Measurements from ENCODE around the gene HOXD12. TPM values are rescaled to one million over a fixed set of nuclear protein-coding genes. Genes with fewer than 3 reads are reported as not detected.
A peak's percentile ranks its signal among the peaks of the same experiment; 100 is the strongest.

The HOXD12 gene
- total and polyA plus RNA-seq, 2 experiments from 2014 or later, result not detected

- H3K4me3 ChIP-seq, result peak overlapping the region; percentile 38; the same call in 1 of the 2 replicates
- H3K9me2 ChIP-seq (ENCODE audit: insufficient read depth), result no peaks in the 10 kb centered on the region
- H3K4me2 ChIP-seq, result peak overlapping the region; percentile 43; the same call in 1 of the 2 replicates
- no peak overlapping the region for H3K27ac ChIP-seq (ENCODE audit: low read depth)
- no peak; the same call in 1 of the 3 replicates for ATAC-seq
- no peaks in the 10 kb centered on the region for H3K36me3 Mint-ChIP-seq (ENCODE audit: low read depth)
- H3K27me3 Mint-ChIP-seq (ENCODE audit: insufficient read depth, low read depth, poor library complexity), result peaks cover 99% of the 10 kb centered on the region
- no peaks in the 10 kb centered on the region for H3K79me2 ChIP-seq (replicated peaks; ENCODE audit: insufficient read depth)
- no peak overlapping the region for H2AFZ ChIP-seq
- H3K27ac Mint-ChIP-seq, result no peak overlapping the region
- TF ChIP-seq EZH2 (IDR thresholded peaks at IDR 0.05; ENCODE audit: low read depth, unreplicated experiment), result peak; percentile 89
- no peak for TF ChIP-seq STAT1 (IDR thresholded peaks at IDR 0.05; ENCODE audit: unreplicated experiment)
- no peak for TF ChIP-seq CREB1 (CRISPR knock-in tag; IDR thresholded peaks at IDR 0.05; ENCODE audit: low read depth)
- TF ChIP-seq EZH2phosphoT487 (IDR thresholded peaks at IDR 0.05; ENCODE audit: unreplicated experiment), result peak; percentile 89
- no peak for TF ChIP-seq JUNB (IDR thresholded peaks at IDR 0.05; ENCODE audit: unreplicated experiment)
- peaks cover 34% of the 10 kb centered on the region for H4K20me1 ChIP-seq (replicated peaks; ENCODE audit: insufficient read depth)
- peaks cover 13% of the 10 kb centered on the region for H3K4me1 ChIP-seq (ENCODE audit: insufficient read depth)
- 0 out of 3 replicates have a peak, but pooled peaks cover 2% of the 10 kb centered on the region for H3K9me3 Mint-ChIP-seq
- DNase-seq (ENCODE audit: low spot score), result no peak
- H3K36me3 ChIP-seq (ENCODE audit: insufficient read depth), result no peaks in the 10 kb centered on the region
- 0 out of 3 replicates have a peak overlapping the region, but pooled peaks have one; percentile 7 for H3K4me3 Mint-ChIP-seq
- peaks cover 20% of the 10 kb centered on the region; the same call in 1 of the 2 replicates for H3F3A ChIP-seq (replicated peaks; ENCODE audit: low read depth)
- peaks cover 15% of the 10 kb centered on the region for H3K4me1 Mint-ChIP-seq
- H3K27me3 ChIP-seq (ENCODE audit: insufficient read depth), result peaks cover 100% of the 10 kb centered on the region
Measured at GRCh38 chr2:176147210-176147799, 47.7 kb downstream of the HOXD12 start.

GRCh38 chr2:176147800-176148496, 48.4 kb downstream of the HOXD12 start:
- ATAC-seq (peak; percentile 23), DNase-seq (ENCODE audit: low spot score) (peak; percentile 68)
- Histone ChIP-seq H3K4me1 (ENCODE audit: insufficient read depth) (peaks cover 17% of the 10 kb centered on the region), H3K36me3 (ENCODE audit: insufficient read depth) (no peaks in the 10 kb centered on the region), H2AFZ (no peak overlapping the region), H3K4me3 (no peak overlapping the region), H3K9me2 (ENCODE audit: insufficient read depth) (no peaks in the 10 kb centered on the region), H3K4me2 (0 out of 2 replicates have a peak overlapping the region, but pooled peaks have one; percentile 24), H3F3A (replicated peaks; ENCODE audit: low read depth) (peaks cover 20% of the 10 kb centered on the region; the same call in 1 of the 2 replicates), H4K20me1 (replicated peaks; ENCODE audit: insufficient read depth) (peaks cover 39% of the 10 kb centered on the region), H3K27ac (ENCODE audit: low read depth) (no peak overlapping the region), H3K27me3 (ENCODE audit: insufficient read depth) (peaks cover 100% of the 10 kb centered on the region), H3K79me2 (replicated peaks; ENCODE audit: insufficient read depth) (no peaks in the 10 kb centered on the region)
- peaks cover 99% of the 10 kb centered on the region for H3K27me3 Mint-ChIP-seq (ENCODE audit: insufficient read depth, low read depth, poor library complexity)
- 0 out of 3 replicates have a peak, but pooled peaks cover 2% of the 10 kb centered on the region for H3K9me3 Mint-ChIP-seq
- H3K27ac Mint-ChIP-seq, result no peak overlapping the region
- H3K4me1 Mint-ChIP-seq, result peaks cover 15% of the 10 kb centered on the region
- peak overlapping the region; percentile 31; the same call in 1 of the 3 replicates for H3K4me3 Mint-ChIP-seq
- H3K36me3 Mint-ChIP-seq (ENCODE audit: low read depth), result no peaks in the 10 kb centered on the region
- TF ChIP-seq REST (IDR thresholded peaks at IDR 0.05; ENCODE audit: unreplicated experiment) (no peak), EZH2phosphoT487 (IDR thresholded peaks at IDR 0.05; ENCODE audit: unreplicated experiment) (peak; percentile 93), STAT1 (IDR thresholded peaks at IDR 0.05; ENCODE audit: unreplicated experiment) (no peak), CTCF (conservative IDR thresholded peaks at IDR 0.05; ENCODE audit: low read depth in 2 of 2) (no peak), CREB1 (CRISPR knock-in tag; IDR thresholded peaks at IDR 0.05; ENCODE audit: low read depth) (no peak), EZH2 (IDR thresholded peaks at IDR 0.05; ENCODE audit: low read depth, unreplicated experiment) (peak; percentile 100), NANOG (IDR thresholded peaks at IDR 0.05; ENCODE audit: borderline replicate concordance) (no peak), POLR2AphosphoS5 (IDR thresholded peaks at IDR 0.05; ENCODE audit: low read depth) (no peak)
